HG02884 (cell line): ENCODE measurements around the gene GP1BA.

Experiments used
- ATAC-seq: cut with Tn5 transposase; IDR thresholded peaks from one replicate; pipeline ENCODE4 v1.9.1; 2021; ENCODE audit warnings: mild to moderate bottlenecking, moderate library complexity; ENCODE audit not compliant: unreplicated experiment

Gene GP1BA

DNA sequence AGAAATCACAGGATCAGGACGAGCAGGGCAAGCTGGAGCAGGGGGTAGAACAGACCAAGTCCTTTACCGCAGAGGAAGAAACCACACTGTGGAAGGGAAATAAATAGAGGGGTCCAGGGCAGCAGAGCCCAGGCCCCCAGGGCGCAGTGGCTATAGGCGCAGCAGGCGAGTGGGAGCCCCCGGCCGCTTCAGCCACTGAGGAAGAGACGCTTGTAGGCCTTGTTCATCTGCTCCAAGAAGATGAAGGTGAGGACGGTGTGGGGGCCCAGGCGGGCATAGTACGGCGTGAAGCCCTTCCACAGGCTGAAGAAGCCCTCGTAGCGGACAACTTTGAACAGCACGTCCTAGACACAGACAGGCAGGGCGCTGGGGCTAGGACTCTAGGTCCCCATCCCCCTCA, 5.5 kb downstream of the GP1BA start:
- no peak for ATAC-seq

DNA sequence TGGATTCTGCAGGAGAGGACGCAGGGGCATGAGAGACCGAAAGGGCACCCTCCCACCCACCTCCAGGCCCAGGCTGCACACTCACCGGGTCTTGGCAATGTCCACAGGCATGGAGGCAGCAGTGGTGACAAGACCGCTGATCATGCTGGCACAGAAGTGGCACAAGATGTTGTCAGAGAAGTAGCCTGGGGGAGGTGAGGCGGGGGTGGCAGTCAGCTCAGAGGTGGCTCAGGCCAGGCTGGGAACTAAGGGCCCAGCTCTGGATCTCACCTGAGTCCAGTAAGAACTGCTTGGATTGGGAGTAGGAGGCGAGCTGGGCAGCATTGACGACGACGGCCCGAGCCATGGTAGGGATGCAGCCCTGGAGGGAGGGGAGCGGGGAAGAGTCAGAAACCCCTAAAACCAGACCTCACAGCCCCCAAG, 6.0 kb downstream of the GP1BA start:
- ATAC-seq, result no peak

DNA sequence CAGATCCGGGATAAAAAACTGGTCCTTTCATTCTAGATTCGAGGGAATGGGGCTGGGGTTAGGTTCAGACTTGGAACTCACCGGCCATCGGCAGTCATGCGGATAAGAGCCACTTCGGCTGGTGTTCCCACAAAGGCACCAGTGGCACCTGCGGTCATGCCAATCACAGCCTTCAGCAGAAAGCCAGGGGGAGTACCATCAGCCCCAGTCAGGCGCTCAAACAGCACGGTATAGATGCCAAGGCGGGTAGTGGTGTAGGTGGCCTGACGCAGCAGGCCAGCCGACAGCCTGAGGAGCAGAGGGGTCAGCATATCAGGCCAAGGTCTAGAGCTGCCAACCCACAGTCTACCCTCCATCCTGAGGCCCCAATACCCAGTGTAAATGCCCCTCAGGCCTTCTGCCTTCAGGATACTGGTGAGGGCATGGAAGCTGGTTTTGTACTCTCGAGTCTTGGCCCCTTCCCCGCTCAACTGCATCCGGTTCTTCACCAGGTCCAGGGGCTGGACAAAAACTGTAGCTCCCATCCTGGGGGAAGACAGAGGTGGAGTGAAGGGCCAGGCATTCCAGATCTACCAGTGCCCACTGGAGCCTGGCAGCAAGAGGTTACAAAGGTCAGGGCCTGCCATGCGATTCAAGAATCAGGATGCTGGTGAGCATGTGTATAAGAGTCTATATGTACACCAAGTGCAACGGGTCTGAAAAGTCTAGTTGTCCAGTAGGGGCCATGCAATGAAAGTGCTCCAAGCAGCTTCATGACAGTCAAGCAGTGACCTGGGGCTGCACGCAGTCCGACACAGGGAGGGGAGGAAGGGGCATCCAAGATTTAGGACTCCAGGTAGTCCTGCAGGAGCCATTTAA, 6.8 kb downstream of the GP1BA start:
- ATAC-seq, result no peak

DNA sequence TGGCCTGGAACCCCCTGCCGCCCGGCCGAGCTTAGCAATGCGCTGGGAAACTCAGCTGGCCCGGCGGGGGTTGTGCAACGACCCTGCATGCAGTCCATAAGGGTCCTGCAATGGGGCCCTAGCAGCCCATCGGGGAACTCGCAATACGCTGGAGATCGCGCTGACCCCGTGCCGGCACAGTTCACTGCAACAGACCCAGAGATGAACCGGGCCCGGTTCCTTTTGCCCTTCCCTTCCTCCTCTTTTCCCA, 7.4 kb downstream of the GP1BA start:
- peak; percentile 13 for ATAC-seq

DNA sequence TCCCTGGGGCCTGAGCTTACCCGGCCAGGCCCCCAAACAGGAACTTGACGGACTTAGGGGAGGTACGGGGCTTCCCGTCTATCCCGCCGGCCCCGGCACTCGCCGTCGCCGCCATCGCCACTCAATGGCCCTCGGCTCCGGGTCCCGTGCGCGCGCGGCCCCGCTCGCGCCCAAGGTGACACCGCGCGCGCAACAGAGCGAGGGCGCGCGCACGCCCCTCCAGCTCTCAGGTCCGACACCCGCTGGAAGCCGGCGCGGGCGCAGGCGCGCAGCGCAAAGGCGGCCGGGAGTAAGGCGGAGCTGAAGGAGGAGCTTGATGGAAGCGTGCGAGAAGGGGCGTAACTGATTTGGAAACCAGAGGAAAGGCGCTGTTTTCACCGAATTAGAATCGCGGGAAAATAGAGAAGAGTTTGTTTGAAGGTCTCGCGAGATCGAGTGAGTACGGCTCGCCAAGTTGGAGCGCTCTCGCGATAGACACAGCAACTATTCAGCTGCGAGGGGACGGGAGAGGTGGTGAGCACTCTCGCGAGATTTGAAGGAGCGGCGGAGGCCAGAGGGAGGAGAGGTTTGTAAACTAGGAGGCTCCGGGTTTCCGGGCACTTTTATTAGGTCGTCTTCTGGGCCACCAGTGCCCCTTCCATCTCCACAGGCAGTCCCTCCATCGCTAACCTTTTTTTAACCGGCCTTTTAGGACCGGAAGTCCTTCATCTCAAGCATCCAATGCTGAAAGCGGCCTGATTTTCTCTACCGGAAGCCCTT, 7.9 kb downstream of the GP1BA start, which contains the start of the genes RNF167 and SLC25A11:
TSS of gene RNF167 (plus strand) at position 473 of the 759 bp plus-strand sequence. CDS start 642 bp downstream, outside the sequence.
TSS of gene SLC25A11 (minus strand) at position 251 of the 759 bp plus-strand sequence. CDS start at position 115, 136 bp downstream.
- ATAC-seq, result peak; percentile 76

DNA sequence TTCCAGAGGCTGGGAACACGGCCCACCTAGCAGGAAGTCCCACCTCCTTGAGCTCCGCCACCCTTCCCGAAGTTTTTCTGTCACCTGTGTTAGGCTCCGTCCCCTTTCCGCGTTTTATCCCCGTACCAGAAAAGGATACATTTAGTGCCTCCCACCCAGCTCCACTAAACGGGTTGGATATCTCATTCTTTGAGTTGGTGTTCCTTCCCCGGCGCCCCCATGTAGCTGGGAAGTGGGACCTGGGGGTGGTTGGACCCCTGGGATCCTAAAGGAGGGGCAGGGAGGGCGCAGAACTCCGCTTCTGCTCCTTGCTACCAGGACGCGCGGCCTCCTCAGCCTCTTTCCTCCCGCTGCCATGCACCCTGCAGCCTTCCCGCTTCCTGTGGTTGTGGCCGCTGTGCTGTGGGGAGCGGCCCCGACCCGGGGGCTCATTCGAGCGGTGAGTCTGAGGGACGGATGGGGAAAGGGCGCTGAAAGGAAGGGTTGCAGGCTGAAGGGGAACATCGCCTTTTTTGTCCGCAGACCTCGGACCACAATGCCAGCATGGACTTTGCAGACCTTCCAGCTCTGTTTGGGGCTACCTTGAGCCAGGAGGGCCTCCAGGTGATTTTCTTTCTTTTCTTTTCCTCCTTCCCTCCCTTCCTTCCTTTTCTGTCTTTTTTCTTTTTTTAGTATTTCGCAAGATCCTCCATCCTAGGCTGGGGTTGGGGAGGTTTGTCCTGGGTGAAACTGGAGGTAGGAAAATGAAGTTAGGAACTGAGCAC, 8.7 kb downstream of the GP1BA start:
- no peak for ATAC-seq

DNA sequence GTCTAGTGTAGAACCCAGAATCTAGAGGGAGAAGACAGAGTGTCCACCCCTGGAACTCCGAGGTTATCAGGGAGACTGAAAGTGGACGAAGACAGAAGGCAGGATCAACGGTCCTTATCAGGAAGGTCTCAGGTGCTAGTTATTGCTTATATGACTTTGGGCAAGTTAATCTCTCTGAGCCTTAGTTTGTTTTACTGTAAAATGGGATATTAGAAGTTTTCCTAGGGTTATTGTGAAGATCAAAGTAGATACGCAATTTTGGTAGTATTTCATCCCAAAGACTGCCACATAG, 9.2 kb downstream of the GP1BA start:
- ATAC-seq, result no peak

DNA sequence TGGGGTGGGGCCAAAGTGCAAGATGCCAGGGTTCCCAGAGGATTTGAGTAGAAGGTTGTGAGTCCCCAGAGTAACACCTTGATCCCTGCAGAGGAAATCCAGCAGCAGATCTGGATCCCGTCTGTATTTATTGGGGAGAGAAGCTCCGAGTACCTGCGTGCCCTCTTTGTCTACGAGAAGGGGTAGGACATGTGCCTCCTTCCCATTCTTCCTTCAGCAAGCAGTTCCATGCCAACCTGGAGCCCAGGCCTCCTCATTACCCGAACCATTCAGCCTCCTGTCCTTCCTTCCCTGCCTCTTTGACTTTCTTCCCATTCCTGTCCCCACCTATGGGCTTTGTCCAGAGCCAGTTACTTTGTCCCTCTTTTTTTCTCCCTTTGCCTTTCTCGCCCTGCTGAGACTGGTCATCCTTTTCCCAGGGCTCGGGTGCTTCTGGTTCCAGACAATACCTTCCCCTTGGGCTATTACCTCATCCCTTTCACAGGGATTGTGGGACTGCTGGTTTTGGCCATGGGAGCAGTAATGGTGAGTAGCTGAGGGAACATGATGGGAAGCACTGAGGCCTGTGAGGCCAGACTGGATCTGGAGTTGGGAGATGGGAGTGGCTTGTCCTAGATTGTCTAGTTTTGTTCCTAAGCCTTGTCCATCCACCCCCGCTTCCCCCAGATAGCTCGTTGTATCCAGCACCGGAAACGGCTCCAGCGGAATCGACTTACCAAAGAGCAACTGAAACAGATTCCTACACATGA, 10.9 kb downstream of the GP1BA start:
- no peak for ATAC-seq

DNA sequence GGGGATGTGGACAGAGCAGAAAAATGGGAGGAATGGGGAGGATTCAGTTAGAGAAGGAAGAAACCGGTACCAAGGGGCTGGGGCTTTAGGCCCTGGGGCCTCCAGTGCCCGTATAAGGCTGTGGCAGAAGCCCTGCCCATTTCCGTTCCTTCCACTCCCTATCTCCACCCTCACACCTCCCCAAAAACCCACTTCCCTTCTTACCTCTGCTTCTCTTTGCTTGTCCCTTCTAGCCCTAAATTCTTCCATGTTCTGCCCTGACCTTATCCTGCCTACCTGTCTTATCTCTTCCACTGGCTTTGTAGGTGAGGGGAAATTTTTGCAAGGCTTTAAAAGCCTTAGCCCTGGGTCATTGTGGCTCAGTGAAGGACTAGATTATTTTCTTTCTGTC, 12.1 kb downstream of the GP1BA start:
- no peak for ATAC-seq

DNA sequence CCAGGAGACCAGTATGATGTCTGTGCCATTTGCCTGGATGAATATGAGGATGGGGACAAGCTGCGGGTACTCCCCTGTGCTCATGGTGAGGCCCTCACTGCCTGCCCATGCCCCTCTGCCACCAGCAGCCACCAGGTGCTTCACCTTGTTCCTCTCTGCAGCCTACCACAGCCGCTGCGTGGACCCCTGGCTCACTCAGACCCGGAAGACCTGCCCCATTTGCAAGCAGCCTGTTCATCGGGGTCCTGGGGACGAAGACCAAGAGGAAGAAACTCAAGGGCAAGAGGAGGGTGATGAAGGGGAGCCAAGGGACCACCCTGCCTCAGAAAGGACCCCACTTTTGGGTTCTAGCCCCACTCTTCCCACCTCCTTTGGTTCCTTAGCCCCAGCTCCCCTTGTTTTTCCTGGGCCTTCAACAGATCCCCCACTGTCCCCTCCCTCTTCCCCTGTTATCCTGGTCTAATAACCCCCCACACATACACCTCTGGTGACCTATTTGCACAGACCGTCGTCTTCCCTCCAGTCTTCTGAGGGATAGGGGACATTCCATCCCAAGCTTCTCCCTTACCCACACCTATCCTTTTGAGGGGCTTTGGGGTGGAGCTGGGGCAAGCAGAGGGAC, 12.6 kb downstream of the GP1BA start:
- ATAC-seq, result no peak

DNA sequence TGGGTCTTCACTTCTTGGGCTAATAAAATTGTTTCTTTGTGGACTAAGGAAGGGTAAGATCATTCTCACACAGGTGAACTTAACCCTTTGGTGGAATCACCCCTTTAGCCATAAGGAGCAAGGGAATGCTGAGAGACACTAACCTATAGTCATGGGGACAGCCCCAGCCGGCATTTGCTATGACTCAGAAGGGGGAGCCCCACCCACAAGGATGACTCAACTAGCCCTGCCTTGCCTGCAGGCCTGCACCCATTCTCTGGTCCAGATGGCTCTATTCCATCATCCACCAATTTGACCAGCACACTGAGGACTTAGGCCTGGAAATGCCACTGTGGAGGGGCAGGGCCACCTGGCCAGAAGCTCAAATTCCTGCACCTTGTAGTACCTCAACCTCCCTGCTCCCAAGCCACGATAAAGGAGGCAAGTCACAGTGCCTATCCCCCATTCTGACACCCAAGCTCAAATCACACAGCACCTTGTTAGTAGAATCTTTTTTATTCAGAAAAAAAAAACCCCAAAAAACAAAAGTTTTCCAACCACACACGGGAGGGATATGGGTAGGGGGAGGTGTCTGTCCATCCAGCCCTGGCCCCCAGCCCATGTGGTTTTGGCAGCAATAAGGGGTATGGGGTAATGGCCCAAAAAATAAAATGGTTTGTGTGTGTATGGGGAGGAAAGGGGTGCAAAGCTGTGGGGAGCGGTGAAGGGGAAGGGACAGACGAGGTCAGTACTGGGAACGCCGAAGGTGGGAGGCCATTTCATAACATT, 13.3 kb downstream of the GP1BA start:
- ATAC-seq, result no peak

DNA sequence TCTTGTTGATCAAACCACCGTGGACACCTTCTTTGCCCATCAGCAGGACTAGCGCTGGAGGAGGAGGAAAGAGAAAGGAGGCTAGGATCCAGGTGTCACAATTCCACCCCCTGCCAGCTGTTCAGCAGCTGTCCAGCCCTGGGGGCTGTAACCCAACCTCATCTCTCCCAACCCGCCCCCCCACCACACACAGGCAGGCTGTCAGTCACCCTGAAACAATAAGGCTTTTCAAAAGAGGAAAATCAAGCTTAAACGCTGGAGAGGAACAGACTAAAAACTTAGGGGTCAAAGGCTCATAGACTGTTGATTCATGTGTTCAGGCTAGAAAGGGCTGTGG, 13.8 kb downstream of the GP1BA start:
- ATAC-seq, result no peak

DNA sequence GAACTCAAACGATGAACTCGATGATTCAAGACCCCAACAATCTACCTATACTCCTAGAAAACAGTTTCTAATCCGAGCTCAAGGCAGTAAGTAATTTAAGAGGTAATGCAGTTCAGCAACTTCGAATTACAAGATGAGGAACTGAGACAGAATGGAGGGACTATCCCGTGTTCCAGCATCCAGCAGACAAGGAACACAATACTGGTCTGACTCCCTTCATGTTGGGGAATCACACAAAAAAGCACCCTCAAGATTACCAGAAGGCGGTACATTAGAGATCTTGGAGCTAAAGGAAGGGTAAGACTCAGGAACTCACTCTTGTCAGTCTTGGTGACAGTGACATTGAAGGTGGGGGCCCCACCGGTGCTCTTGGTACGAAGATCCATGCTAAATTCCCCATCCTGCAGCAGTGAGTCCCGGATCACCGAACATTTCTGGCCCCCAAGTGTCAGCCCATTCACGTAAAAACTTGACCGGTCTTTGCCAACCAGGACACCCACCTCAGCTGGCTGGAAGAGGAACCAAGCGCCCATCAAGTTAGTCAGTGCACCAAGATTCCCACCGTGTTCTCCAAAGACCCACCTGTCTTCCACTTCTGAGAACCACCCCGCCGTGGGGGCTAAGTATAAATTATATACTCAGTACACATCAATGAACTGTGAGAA, 14.4 kb downstream of the GP1BA start:
- no peak for ATAC-seq

DNA sequence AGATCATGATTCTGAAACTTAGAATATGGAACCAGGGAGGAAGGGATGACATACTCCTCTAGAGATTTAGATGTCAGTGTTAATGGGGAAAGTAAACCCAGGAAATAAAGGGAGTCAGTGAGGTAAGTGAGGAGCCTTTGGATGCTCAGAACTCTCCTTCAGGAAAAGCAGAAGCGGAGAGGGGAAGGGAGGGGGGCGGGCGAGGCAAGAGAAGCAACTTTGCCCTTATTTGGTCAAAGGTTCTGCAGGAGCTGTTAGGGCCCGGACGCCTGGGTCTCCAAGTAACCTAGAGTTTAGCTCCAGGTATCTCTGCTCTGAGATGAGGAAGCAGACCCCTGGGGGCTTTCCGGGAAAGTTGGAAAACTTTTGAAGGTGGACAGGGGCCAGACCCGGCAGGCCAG, 14.9 kb downstream of the GP1BA start:
- ATAC-seq, result no peak

DNA sequence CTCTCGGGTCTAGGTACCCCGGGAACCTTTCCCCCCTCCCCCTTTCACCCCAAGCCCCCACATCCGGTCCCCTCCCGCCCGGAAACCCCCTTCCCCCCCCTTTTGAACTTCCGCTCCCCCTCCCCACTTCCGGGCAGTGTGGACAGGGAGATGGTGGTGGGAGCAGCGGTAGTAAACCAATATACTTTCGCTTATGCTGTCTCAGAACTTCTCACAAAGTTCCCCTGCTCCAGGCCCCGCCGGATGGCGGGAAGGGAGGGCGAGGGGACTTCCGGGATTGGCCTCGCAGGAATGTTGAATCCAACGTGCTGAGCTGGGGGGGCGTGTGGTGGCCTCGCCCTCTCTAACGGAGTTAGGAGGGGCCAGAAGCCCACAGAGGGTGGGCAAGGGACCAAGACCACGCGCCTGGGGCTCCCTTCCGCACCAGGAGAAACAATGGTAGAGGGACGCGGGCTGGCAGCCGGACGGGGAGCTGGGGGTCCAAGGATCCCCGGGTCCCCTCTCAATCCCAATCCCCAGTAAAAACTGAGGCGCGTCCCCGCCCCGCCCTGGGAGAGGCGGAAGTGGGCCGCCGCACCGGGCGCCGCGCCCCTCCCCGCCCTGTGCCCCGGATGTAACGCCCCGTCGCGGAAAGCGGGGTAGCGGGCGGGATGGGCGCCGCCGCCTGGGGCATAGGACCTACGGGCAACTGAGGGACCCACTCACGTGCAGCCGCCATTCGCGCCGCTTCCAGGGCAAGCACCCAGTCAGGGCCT, 15.5 kb downstream of the GP1BA start:
- ATAC-seq, result no peak

DNA sequence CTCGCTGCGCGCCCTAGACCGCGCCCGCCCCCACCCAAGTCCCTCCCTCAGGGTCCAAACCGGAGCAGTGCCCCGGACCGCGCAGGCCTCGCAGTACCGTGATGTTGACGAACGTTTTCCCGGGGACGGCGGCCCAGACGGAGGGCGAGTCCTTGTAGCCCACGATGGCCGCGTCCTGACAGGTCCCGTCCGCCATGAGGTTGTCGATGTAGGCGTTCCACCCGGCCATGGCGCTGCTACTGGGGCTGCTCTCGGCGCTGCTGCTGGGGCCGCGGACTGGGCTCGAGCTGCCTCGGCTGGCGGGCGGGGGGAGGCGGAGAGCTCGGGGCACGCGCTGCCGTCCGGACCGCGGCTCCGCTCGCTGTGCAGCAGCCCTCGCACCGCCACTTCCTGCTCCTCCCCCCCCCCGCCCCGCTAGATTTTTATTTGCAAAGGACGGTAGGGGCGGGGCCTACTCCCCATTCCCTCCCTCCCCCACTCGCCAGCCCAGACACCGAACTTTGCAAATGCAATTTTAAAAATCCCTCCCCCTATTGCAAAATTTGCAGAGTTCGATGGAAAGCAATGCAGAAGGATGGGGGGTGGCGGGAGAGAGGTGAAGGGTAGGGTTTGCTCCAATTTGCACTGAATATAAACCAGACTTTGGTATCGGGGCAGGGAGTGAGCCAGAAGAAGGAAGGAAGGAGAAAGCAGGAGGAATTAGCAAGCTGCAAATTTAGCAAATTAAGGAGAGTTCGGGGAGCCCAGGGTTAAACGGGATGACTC, 16.3 kb downstream of the GP1BA start, which contains the start of gene PFN1:
TSS of gene PFN1 (minus strand) at position 365 of the 765 bp plus-strand sequence. CDS start at position 229, 136 bp downstream.
- ATAC-seq, result no peak

DNA sequence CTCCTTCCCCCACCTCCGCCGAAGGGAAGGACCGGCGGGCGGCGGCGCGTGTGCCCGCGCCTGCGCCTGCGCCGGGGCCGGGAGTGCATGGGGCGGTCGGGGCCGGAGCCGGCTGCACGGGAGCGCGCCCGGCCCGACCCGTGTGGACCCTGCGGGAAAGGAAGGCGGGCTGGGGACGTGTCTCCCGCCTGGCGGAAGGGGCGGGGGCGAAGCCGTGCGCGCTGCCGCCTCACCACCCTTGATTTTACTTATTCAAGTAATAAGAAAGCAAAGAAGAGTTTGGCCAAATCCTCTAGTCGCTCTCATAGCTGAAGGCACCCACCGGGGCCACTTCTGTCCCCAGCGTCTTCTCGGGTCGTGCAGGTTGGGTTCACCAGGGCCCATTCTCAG, 16.8 kb downstream of the GP1BA start:
- ATAC-seq, result no peak
